ENCODE measurements around the gene EGFR.

Gene EGFR

DNA sequence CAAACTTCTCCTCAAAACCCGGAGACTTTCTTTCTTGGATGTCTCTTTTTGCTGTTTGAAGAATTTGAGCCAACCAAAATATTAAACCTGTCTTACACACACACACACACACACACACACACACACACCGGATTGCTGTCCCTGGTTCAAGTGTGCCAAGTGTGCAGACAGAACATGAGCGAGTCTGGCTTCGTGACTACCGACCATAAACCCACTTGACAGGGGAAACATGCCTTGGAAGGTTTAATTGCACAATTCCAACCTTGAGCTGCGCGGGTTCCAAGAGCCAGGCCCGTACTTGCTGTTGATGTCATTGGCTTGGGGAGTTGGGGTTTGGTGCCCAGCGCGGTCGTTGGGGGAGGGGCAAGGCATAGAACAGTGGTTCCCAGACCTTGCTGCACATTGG lies 1.7 kb downstream of the EGFR start:
- peak; percentile 12 for DNase-seq
- Histone ChIP-seq H3K36me3 (replicated peaks) (peaks cover 6% of the 10 kb centered on the region), H3K4me3 (ENCODE audit: low read depth, low read length) (peak overlapping the region; percentile 79), H3K27me3 (replicated peaks) (no peaks in the 10 kb centered on the region), H3K27ac (peak overlapping the region; percentile 88)
- in situ Hi-C loops (cut with HindIII; ENCODE audit: low pct_ligation_motif_present, low sequenced_read_pairs): no loop called here
- TF ChIP-seq, protein P1, sequence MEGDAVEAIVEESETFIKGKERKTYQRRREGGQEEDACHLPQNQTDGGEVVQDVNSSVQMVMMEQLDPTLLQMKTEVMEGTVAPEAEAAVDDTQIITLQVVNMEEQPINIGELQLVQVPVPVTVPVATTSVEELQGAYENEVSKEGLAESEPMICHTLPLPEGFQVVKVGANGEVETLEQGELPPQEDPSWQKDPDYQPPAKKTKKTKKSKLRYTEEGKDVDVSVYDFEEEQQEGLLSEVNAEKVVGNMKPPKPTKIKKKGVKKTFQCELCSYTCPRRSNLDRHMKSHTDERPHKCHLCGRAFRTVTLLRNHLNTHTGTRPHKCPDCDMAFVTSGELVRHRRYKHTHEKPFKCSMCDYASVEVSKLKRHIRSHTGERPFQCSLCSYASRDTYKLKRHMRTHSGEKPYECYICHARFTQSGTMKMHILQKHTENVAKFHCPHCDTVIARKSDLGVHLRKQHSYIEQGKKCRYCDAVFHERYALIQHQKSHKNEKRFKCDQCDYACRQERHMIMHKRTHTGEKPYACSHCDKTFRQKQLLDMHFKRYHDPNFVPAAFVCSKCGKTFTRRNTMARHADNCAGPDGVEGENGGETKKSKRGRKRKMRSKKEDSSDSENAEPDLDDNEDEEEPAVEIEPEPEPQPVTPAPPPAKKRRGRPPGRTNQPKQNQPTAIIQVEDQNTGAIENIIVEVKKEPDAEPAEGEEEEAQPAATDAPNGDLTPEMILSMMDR (IDR thresholded peaks at IDR 0.05; ENCODE audit: low read depth, low read length, missing control alignments): no peak

DNA sequence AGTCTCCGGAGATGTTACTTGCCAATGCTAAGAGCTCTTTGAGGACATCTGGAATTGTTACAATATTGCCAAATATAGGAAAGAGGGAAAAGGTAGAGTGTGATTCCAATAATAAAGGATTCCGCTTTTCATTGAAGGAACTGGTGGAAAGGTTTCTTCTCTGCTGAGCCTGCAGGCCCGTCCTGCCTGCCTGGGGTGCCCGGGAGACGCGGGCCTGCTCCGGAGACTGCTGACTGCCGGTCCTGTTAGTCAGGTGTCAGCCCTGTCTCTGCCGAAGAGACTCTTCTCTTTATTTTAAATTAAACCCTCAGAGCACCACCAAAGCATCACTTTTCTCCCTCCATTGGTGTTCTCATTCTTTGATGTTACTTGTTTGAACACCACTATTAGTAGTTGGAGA lies 2.2 kb downstream of the EGFR start:
- in situ Hi-C loops (cut with HindIII; ENCODE audit: low pct_ligation_motif_present, low sequenced_read_pairs): no loop called here
- Histone ChIP-seq H3K27me3 (replicated peaks) (no peaks in the 10 kb centered on the region), H3K4me3 (ENCODE audit: low read depth, low read length) (peak overlapping the region; percentile 6), H3K27ac (no peak overlapping the region), H3K36me3 (replicated peaks) (peaks cover 7% of the 10 kb centered on the region)
- TF ChIP-seq, protein P1 (IDR thresholded peaks at IDR 0.05; ENCODE audit: low read depth, low read length, missing control alignments): no peak
- no peak for DNase-seq

DNA sequence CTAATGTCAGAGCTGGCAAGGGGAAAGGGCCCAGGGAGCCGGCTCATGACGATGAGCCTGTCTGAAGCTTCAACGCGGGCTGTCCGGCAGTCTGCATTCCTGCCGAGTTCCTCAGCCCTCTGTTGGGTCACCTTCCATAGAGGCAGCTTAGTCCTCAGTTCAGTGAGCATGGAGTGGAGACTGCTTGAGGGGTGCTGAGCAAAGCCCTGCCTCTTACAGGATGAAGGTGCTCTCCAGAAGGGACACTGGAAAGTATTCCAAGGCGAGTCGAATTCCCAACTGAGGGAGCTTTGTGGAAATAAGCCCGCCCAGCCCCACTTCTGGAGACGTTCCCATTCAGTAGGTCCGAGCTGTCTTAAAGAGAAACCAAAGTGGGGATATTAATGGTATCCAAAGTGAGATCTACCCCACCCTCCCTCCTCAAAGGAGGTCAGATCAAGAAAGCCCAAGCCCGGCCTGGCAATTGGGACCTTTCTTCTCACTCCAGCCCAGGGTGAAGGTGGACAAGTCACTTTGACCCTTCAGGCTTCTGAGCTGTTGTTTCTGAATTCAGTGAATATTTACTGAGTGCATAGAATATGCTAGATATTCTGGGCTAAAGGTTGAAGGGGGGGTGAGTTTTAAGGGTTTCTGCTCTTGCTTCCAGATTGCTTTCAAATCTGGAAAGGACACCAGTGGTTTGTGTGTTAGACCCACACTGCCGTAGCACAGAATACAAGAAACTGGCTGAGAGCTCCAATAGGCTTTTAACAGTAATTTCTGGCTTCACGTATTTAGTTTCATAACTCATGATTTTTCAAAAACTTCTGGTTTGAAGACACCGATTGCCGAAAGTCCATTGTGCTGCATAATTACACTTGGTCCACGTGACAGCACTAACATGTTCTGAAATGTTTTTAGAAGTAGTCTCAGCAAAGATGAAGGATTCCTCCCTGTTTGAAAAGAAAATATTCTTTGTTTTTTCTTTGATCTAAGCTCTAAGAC lies 3.5 kb downstream of the EGFR start:
- TF ChIP-seq, protein P1 (IDR thresholded peaks at IDR 0.05; ENCODE audit: low read depth, low read length, missing control alignments): no peak
- no peak overlapping the region for H3K27ac ChIP-seq
- H3K36me3 ChIP-seq (replicated peaks): peaks cover 7% of the 10 kb centered on the region
- peak overlapping the region; percentile 15 for H3K4me3 ChIP-seq (ENCODE audit: low read depth, low read length)
- in situ Hi-C loops (cut with HindIII; ENCODE audit: low pct_ligation_motif_present, low sequenced_read_pairs): no loop called here
- DNase-seq: peak; percentile 19
- no peaks in the 10 kb centered on the region for H3K27me3 ChIP-seq (replicated peaks)

DNA sequence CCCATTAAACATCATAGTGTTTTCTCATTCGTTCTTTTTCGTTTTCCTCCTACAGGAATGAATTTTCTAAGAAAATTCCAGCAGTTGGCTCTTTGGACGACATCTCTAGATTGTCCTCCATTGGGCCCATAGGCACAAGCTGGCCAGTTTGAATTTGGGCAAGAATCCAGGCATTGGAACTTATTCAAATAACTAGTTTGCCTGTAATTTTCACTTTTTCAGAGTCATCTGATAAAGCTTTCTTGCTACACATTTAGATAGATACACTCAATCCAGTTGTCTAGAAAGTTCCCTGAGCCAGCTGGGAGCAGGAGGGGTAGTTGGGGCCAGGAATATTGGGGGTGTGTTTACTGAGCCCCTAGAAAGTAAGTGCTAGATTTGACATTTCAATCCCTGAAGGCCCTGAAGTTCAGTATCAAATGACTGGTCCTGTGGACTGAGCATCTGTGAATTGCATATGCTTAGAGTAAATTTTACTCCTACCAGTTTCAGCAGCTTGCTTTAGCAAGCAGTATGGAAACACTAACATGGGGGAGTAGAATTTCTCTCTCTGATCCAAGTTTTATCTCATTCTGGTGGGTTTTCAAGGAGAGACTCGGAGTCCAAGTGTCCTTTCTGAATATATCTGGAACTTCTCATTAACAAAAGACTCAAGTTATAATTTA lies 5.2 kb downstream of the EGFR start:
- in situ Hi-C loops (cut with HindIII; ENCODE audit: low pct_ligation_motif_present, low sequenced_read_pairs): no loop called here
- no peak for DNase-seq
- peaks cover 7% of the 10 kb centered on the region for H3K36me3 ChIP-seq (replicated peaks)
- H3K4me3 ChIP-seq (ENCODE audit: low read depth, low read length): no peak overlapping the region
- TF ChIP-seq, protein P1 (IDR thresholded peaks at IDR 0.05; ENCODE audit: low read depth, low read length, missing control alignments): no peak
- no peaks in the 10 kb centered on the region for H3K27me3 ChIP-seq (replicated peaks)
- no peak overlapping the region for H3K27ac ChIP-seq

DNA sequence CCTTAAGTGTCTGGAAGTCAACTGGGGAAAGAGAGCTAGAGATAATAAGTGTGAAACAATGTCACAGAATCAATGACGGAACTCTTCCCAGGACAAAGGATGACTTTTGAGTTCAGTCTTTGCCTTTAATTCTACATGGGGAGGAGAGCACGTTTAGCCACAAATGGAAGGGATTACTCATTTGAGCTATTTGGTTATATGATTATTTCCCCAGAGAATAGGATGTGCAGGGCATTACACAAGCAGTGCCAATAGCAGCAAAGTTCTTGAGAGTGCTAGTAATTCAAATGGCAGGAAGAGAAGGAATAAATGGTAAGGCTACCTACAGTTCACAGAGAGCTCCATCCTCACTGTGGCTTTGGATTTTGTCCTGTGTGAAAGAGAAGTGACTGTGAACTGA lies 6.0 kb downstream of the EGFR start:
- Histone ChIP-seq H3K27ac (no peak overlapping the region), H3K36me3 (replicated peaks) (peaks cover 3% of the 10 kb centered on the region), H3K27me3 (replicated peaks) (no peaks in the 10 kb centered on the region), H3K4me3 (ENCODE audit: low read depth, low read length) (no peak overlapping the region)
- TF ChIP-seq, protein P1 (IDR thresholded peaks at IDR 0.05; ENCODE audit: low read depth, low read length, missing control alignments): no peak
- DNase-seq: peak; percentile 16
- in situ Hi-C loops (cut with HindIII; ENCODE audit: low pct_ligation_motif_present, low sequenced_read_pairs): no loop called here

Data from brain microvascular endothelial cell (primary cell).